Spleen (tissue), 11 donors: ENCODE results near the gene PTGES2. TPM values are rescaled to one million over a fixed set of nuclear protein-coding genes. Genes with fewer than 3 reads are reported as not detected.

Source experiments
- DNase-seq: peaks from one replicate; pipeline ENCODE4 v3.0.0-alpha.2; 2020
- H3K27ac ChIP-seq, 8 donors: fragments of 200-600 bp; sonication (generic) in 7 of 8; 1 replicate in 4 of 8; 2 replicates in 4 of 8; pipeline versions ENCODE4 v1.5.0 to v1.8.0; 2016 to 2021; ENCODE audit warnings: inconsistent platforms in 4 of 8, mild to moderate bottlenecking in 4 of 8, moderate library complexity in 1 of 8
- H3K27me3 ChIP-seq, 7 donors: fragments of 200-600 bp; sonication (generic) in 6 of 7; replicated peaks in 1 of 7; 1 replicate in 4 of 7; 2 replicates in 3 of 7; pipeline versions ENCODE4 v1.5.0 to v1.8.0; 2016 to 2021; ENCODE audit warnings: inconsistent platforms in 3 of 7, mild to moderate bottlenecking in 1 of 7
- H3K36me3 ChIP-seq, 6 donors: fragments of 200-600 bp; sonication (generic) in 5 of 6; 1 replicate in 4 of 6; 2 replicates in 2 of 6; pipeline versions ENCODE4 v1.5.0 to v1.8.0; 2016 to 2021; ENCODE audit warnings: inconsistent platforms in 2 of 6
- H3K4me1 ChIP-seq, 6 donors: fragments of 200-600 bp; sonication (generic) in 5 of 6; 1 replicate in 3 of 6; 2 replicates in 3 of 6; pipeline versions ENCODE4 v1.5.0 to v1.8.0; 2016 to 2021; ENCODE audit warnings: inconsistent platforms in 3 of 6
- H3K4me3 ChIP-seq, 8 donors: fragments of 200-600 bp; sonication (generic) in 7 of 8; 1 replicate in 4 of 8; 2 replicates in 4 of 8; pipeline versions ENCODE4 v1.5.0 to v1.8.0; 2016 to 2021; ENCODE audit warnings: inconsistent platforms in 4 of 8, mild to moderate bottlenecking in 4 of 8, moderate library complexity in 2 of 8
- H3K9me3 ChIP-seq, 8 donors: fragments of 200-600 bp; sonication (generic) in 7 of 8; 1 replicate in 4 of 8; 2 replicates in 4 of 8; pipeline versions ENCODE4 v1.5.0 to v1.8.0; 2016 to 2021; ENCODE audit warnings: inconsistent platforms in 4 of 8
- POLR2A ChIP-seq, 3 donors: fragments of 450-650 bp; IDR thresholded peaks; one replicate each; pipeline ENCODE4 v1.5.1; 2017; ENCODE audit warnings: antibody characterized with exemption in 3 of 3, mild to moderate bottlenecking in 1 of 3
- POLR2AphosphoS5 ChIP-seq, 3 donors: sonication (generic); formaldehyde crosslinking; IDR thresholded peaks; one replicate each; pipeline ENCODE4 v1.5.1; 2017; ENCODE audit warnings: antibody characterized with exemption in 3 of 3
- WGBS, 5 donors: extraction: QIAGEN DNeasy Blood & Tissue Kit in 3 of 5; methylation state at CpG; one replicate each; pipeline versions ENCODE4 v1.1.5 to v1.1.7; 2013 to 2018; 5-methylcytosine and 5-hydroxymethylcytosine counted together
- intact Hi-C: fragments of 100-400 bp; cut with DNase I; formaldehyde crosslinking; loops from one replicate; pipeline ENCODE4 v1.15.0; 2023; ENCODE audit warnings: low total_unique reads
- polyA plus RNA-seq, 3 donors: library from polyadenylated mRNA; stranded (reverse); fragments of 200-250 nt; gene quantifications; one replicate each; pipeline ENCODE4 v1.2.1, GENCODE V29; 2013
- total RNA-seq, 7 donors: library from RNA; depleted of rRNA in 3 of 7; stranded (reverse); fragments of >200 nt in 3 of 7; fragmentation: NEBNext Ultra II Directional in 4 of 7; extraction: Animal tissue kit (Norgen Biotek cat#: 25700) in 4 of 7; gene quantifications; one replicate each; pipeline versions ENCODE4 v1.1.0 to v1.2.1, GENCODE V29; 2016 to 2021
- TF ChIP-seq, protein P1 (sequence below), 11 experiments: fragments of 200-600 bp in 7 of 11; fragments of 450-650 bp in 4 of 11; sonication (generic) in 4 of 11; IDR thresholded peaks in 8 of 11; conservative IDR thresholded peaks in 3 of 11; 1 replicate in 7 of 11; 2 replicates in 4 of 11; pipeline versions ENCODE4 v1.4.0 to v1.8.0; 2016 to 2021; ENCODE audit warnings: antibody characterized with exemption in 11 of 11, inconsistent platforms in 4 of 11, mild to moderate bottlenecking in 1 of 11
- donor health status: healthy with polysubstance abuse.
- donor health status: DM: no; HTN: no; CAD: no; lungs with moderate emphysema.
- donor health status: DM: no; HTN: no; CAD: no.
- donor health status: Bipolar disorder and iron deficiency.
- donor health status: healthy.
- donor health status: DM: no; HTN: no; CAD: no.
- donor health status: DM: yes; HTN: yes; CAD: no.

PTGES2 gene
- total and polyA plus RNA-seq, 10 donors: 45.2 to 71.2 (median 56.5) TPM

DNA sequence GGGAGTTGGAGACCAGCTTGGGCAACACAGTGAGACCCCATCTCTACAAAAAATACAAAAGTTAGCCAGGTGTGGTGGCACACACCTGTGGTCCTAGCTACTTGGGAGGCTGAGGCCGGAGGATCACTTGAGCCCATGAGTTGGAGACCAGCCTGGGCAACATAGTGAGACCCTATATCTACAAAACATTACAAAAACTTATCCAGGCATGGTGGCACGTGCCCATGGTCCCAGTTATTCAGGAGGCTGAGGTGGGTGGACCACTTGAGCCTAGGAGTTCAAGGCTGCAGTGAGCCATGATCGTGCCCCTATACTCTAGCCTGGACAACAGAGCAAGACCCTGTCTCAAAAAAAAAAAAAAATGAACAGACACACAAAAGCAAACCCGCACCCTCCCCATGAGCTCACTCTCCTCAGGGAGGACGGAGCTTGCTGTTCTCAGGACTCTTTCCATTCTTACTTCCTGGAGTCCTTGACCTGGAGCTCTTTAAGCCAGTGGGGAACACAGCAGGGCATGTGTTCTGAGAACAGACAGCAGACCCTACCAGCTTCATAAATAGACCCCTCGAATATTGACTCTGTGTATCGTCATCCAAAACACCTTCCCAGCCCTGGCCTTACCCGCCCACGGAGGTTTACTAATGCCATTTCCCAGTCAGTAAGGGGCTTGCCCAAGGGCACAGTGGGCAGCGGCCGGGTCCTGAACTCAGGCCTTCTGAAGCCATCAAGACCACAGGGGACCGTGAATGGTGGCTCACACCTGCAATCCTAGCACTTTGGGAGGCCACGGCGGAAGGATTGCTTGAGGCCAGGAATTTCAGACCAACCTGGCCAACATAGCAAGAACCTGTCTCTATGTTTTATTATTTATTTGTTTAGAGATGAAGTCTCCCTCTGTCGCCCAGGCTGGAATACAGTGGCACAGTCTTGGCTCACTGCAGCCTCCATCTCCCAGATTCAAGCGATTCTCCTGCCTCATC, 11.1 kb downstream of the PTGES2 start:
- DNase-seq: peak; percentile 70
- WGBS, 5 donors: 76 to 86% (median 79%) methylated on average over 15 to 16 of the region's 16 CpGs

DNA sequence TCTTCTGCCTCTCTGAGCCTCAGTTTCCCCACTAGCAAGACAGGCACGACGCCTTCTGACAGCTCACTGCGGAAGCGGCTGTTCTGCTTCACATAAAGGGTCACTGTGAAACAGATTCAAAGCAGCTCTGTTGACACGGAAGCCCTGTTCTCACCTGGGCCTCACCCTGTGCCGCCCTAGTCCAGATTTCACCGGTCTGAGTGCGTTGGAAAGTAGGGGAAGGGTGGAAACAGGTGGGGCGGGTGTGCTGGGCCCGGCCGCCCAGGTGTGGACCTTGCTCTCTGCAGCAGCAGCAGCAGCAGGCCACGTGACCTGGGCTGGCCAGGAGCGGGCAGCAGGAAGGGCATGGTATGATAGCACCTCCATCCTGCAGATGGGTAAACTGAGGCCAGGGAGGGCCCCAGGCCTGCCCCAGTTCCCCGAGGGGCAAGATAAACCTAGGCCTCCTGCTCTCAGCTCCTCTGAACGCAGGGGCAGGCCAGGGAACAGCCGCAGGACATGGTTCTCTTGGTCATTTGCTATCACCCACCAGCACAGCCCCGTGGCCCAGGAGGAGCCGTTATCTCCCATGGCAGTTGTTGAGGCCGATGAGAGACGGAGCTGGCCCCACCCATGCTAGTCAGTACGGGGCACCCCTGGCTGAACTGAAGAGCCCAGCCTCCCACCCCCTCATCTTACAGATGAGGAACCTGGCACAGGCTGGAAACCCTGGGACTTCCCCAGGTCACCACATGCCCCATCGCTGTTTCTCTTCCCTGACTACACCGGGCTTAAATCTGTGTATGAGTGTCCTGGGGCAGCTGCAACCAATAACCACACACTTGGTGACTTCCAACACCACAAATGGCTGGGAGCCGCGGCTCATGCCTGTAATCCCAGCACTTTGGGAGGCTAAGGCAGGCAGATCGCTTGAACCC, 12.1 kb downstream of the PTGES2 start:
- Histone ChIP-seq H3K9me3 (no peaks in the 10 kb centered on the region), H3K36me3 (peaks cover 0 to 33% (median 14%) of the 10 kb centered on the region in 6 donors), H3K4me3 (no peak overlapping the region), H3K27me3 (no peaks in the 10 kb centered on the region), H3K4me1 (peaks cover 10 to 43% (median 37%) of the 10 kb centered on the region in 6 donors), H3K27ac (peak overlapping the region in 5 of 8 donors; percentile 5 to 58 (median 43))
- TF ChIP-seq, protein P1, sequence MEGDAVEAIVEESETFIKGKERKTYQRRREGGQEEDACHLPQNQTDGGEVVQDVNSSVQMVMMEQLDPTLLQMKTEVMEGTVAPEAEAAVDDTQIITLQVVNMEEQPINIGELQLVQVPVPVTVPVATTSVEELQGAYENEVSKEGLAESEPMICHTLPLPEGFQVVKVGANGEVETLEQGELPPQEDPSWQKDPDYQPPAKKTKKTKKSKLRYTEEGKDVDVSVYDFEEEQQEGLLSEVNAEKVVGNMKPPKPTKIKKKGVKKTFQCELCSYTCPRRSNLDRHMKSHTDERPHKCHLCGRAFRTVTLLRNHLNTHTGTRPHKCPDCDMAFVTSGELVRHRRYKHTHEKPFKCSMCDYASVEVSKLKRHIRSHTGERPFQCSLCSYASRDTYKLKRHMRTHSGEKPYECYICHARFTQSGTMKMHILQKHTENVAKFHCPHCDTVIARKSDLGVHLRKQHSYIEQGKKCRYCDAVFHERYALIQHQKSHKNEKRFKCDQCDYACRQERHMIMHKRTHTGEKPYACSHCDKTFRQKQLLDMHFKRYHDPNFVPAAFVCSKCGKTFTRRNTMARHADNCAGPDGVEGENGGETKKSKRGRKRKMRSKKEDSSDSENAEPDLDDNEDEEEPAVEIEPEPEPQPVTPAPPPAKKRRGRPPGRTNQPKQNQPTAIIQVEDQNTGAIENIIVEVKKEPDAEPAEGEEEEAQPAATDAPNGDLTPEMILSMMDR (IDR thresholded peaks at IDR 0.05 in 8 of 11, conservative IDR thresholded peaks at IDR 0.05 in 3 of 11): no peak
- peak in 2 of 3 donors; percentile 9 to 38 for TF ChIP-seq POLR2AphosphoS5 (IDR thresholded peaks at IDR 0.05)
- 78 to 83% (median 80%) methylated on average over 20 to 26 of the region's 26 CpGs for WGBS, 5 donors
- intact Hi-C loops: no loop called here
- peak; percentile 81 for DNase-seq

More for the DNA sequence above, 11.1 kb downstream of the PTGES2 start:
- Histone ChIP-seq H3K27me3 (no peaks in the 10 kb centered on the region), H3K4me3 (no peak overlapping the region), H3K4me1 (peaks cover 10 to 43% (median 37%) of the 10 kb centered on the region in 6 donors), H3K27ac (peak overlapping the region in 5 of 8 donors; percentile 5 to 58 (median 43)), H3K9me3 (no peaks in the 10 kb centered on the region), H3K36me3 (peaks cover 0 to 43% (median 22%) of the 10 kb centered on the region in 6 donors)
- intact Hi-C loops: no loop called here
- TF ChIP-seq, protein P1 (IDR thresholded peaks at IDR 0.05 in 8 of 11, conservative IDR thresholded peaks at IDR 0.05 in 3 of 11): no peak
- no peak for TF ChIP-seq POLR2AphosphoS5 (IDR thresholded peaks at IDR 0.05)
- TF ChIP-seq POLR2A (IDR thresholded peaks at IDR 0.05): no peak

DNA sequence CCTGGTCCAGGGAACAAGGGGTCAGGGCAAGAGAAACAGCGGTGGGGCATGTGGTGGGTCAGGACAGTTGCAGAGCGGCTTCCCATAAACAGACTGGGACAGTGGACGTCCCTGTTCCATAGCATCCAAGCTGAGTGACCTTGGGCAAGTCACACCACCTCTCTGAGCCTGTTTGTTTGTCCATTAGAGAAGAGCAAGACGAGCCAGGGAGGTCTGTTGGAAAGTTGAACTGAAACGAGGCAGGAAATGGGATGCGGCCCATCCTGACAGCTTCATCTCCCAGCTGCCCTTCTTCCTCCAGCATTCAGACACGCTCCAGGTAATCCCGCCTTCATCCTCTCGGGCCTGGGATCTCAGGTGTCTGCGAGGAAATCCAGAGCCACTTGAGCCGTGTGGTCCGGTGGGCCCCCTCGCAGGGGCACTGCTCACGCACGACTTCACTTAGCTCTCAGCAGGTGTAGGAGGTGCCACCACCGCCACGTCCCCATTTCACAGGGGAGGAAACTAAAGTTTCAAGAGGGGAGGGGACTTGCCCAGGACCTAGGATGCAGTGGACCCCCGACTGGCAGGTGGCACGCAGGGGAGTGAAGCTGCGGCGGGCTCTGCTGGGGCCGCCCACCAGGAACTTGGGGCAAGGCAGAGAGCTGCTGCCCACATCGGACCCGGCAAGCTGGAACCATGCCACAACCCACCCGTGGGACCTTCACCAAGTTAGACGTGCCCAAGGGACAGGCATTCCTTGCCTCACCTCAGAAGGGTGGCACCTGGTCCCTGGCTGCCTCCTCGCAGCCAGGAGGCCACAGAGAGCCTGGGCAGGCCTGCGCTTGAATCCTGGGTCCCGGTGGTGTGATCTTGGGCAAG, 13.0 kb downstream of the PTGES2 start:
- Histone ChIP-seq H3K27me3 (no peaks in the 10 kb centered on the region), H3K36me3 (peaks cover 0 to 31% (median 7%) of the 10 kb centered on the region in 6 donors), H3K4me3 (no peak overlapping the region), H3K27ac (peak overlapping the region in 4 of 8 donors; percentile 43 to 58 (median 47)), H3K4me1 (peaks cover 10 to 43% (median 37%) of the 10 kb centered on the region in 6 donors), H3K9me3 (no peaks in the 10 kb centered on the region)
- intact Hi-C loops: no loop called here
- TF ChIP-seq, protein P1 (IDR thresholded peaks at IDR 0.05 in 8 of 11, conservative IDR thresholded peaks at IDR 0.05 in 3 of 11): no peak
- TF ChIP-seq POLR2AphosphoS5 (IDR thresholded peaks at IDR 0.05): peak in 1 of 3 donors; percentile 40
- DNase-seq: peak; percentile 73
- 77 to 84% (median 80%) methylated on average over 19 to 29 of the region's 29 CpGs for WGBS, 5 donors
